Mammary epithelial cell (primary cell): ENCODE measurements around the gene ACAP3.

ENCODE experiments used
- EZH2 ChIP-seq: IDR thresholded peaks from 2 replicates; pipeline ENCODE4 v1.6.1; 2012; ENCODE audit warnings: low read length, inconsistent platforms, borderline replicate concordance
- TF ChIP-seq, protein P1 (sequence below), 2 donors: IDR thresholded peaks in 1 of 2; conservative IDR thresholded peaks in 1 of 2; 2 replicates each; pipeline ENCODE4 v1.5.1; 2011 to 2012; ENCODE audit warnings: inconsistent platforms in 2 of 2, low read length in 2 of 2, mild to moderate bottlenecking in 2 of 2, control low read depth in 1 of 2, low read depth in 1 of 2; ENCODE audit not compliant: insufficient read depth in 1 of 2; ENCODE audit errors: extremely low read depth in 1 of 2

DNA sequence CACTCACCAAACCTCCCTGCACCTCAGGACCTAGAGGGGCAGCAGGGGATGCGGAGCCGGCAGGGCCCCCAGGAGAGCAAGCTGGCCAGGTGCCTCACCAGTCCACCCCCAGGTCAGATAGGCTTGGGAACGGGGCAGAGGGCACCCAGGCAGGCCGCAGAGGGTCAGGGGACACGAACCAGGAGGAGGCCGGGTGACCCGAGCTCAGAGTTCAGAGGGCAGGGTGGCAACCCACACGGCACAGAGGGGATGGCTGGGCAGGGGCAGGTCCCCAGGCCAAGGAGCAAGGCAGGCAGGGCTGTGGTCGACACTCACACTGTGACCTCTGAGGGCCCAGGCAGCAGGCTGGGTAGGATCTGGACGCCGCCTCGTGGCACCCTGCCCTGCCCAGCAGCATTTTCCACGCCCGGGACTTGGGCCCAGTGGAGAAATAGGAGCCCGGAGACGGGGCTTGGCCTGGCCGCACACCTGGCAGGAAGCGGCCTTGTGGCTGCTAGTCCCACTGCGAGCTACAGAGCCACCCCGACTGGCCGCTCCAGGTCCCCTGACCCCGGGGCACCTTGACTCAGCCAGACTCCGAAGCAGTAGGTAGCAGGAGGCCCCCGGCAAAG lies 36.2 kb upstream of the ACAP3 start:
- TF ChIP-seq, protein P1, sequence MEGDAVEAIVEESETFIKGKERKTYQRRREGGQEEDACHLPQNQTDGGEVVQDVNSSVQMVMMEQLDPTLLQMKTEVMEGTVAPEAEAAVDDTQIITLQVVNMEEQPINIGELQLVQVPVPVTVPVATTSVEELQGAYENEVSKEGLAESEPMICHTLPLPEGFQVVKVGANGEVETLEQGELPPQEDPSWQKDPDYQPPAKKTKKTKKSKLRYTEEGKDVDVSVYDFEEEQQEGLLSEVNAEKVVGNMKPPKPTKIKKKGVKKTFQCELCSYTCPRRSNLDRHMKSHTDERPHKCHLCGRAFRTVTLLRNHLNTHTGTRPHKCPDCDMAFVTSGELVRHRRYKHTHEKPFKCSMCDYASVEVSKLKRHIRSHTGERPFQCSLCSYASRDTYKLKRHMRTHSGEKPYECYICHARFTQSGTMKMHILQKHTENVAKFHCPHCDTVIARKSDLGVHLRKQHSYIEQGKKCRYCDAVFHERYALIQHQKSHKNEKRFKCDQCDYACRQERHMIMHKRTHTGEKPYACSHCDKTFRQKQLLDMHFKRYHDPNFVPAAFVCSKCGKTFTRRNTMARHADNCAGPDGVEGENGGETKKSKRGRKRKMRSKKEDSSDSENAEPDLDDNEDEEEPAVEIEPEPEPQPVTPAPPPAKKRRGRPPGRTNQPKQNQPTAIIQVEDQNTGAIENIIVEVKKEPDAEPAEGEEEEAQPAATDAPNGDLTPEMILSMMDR (conservative IDR thresholded peaks at IDR 0.05 in 1 of 2, IDR thresholded peaks at IDR 0.05 in 1 of 2; ENCODE audit: extremely low read depth in 1 of 2, insufficient read depth in 1 of 2, low read depth in 1 of 2, low read length in 2 of 2): no peak
- no peak for TF ChIP-seq EZH2
